Lower lobe of right lung (tissue), 2 donors: ENCODE measurements around the gene SEPTIN14. TPM values are rescaled to one million over a fixed set of nuclear protein-coding genes. Genes with fewer than 3 reads are reported as not detected.
"Not testable (repeated sequence)": the region's sequence is repeated elsewhere in the genome, so short reads cannot be mapped to it uniquely, and the experiment has no call there.

Experiments used
- ATAC-seq, 2 donors: fragments of 200-7000 bp; cut with Tn5 transposase; one replicate each; pipeline ENCODE4 v1.9.1; 2020 to 2022; ENCODE audit warnings: mild to moderate bottlenecking in 2 of 2, moderate library complexity in 2 of 2
- DNase-seq: peaks from one replicate; pipeline ENCODE4 v3.0.0-alpha.2; 2020
- H3K27ac ChIP-seq: fragments of 200-600 bp; one replicate; pipeline ENCODE4 v1.8.0; 2022
- H3K27me3 ChIP-seq: fragments of 200-600 bp; one replicate; pipeline ENCODE4 v1.8.0; 2022; ENCODE audit warnings: low read depth
- H3K36me3 ChIP-seq: fragments of 200-600 bp; one replicate; pipeline ENCODE4 v1.8.0; 2022; ENCODE audit warnings: mild to moderate bottlenecking
- H3K4me1 ChIP-seq: fragments of 200-600 bp; one replicate; pipeline ENCODE4 v1.8.0; 2022
- H3K4me3 ChIP-seq: fragments of 200-600 bp; one replicate; pipeline ENCODE4 v1.8.0; 2022; ENCODE audit warnings: mild to moderate bottlenecking
- H3K9me3 ChIP-seq: fragments of 200-600 bp; one replicate; pipeline ENCODE4 v1.8.0; 2022
- CTCF ChIP-seq: fragments of 200-600 bp; IDR thresholded peaks from one replicate; pipeline ENCODE4 v1.8.0; 2022; ENCODE audit warnings: antibody characterized with exemption, mild to moderate bottlenecking
- intact Hi-C: fragments of 100-400 bp; cut with DNase I; formaldehyde crosslinking; loops from one replicate; pipeline ENCODE4 v1.11.0; 2022
- total RNA-seq: library from RNA; stranded (reverse); fragmentation: NEBNext Ultra II Directional; extraction: Animal tissue kit (Norgen Biotek cat#: 25700); gene quantifications from one replicate; pipeline ENCODE4 v1.2.1, GENCODE V29; 2021
- donor health status: DM: no; HTN: yes; CAD: no; lungs with severe emphysema.

SEPTIN14 gene
- total RNA-seq, 1 donor from 2014 or later = not detected

- ATAC-seq = no peak
- intact Hi-C loops = no loop called here
- TF ChIP-seq CTCF = no peak
Observed at GRCh38 chr7:55838595-55838994, 24.0 kb downstream of the SEPTIN14 start.

GRCh38 chr7:55827577-55827976 is 35.0 kb downstream of the SEPTIN14 start:
- peaks cover 30% of the 10 kb centered on the region for H3K9me3 ChIP-seq
- H3K36me3 ChIP-seq = no peaks in the 10 kb centered on the region
- TF ChIP-seq CTCF = no peak
- H3K4me1 ChIP-seq = no peaks in the 10 kb centered on the region
- H3K4me3 ChIP-seq = no peak overlapping the region
- no peak for DNase-seq
- intact Hi-C loops = no loop called here
- H3K27me3 ChIP-seq = no peaks in the 10 kb centered on the region
- H3K27ac ChIP-seq = no peak overlapping the region
- ATAC-seq = no peak

More at GRCh38 chr7:55838595-55838994, 24.0 kb downstream of the SEPTIN14 start:
- Histone ChIP-seq H3K9me3 (no peaks in the 10 kb centered on the region), H3K4me3 (no peak overlapping the region), H3K36me3 (no peaks in the 10 kb centered on the region), H3K27ac (no peak overlapping the region), H3K27me3 (no peaks in the 10 kb centered on the region), H3K4me1 (no peaks in the 10 kb centered on the region)
- DNase-seq = no peak

- no peaks in the 10 kb centered on the region for H3K4me1 ChIP-seq
Observed at GRCh38 chr7:55818686-55819085, 43.9 kb downstream of the SEPTIN14 start.

GRCh38 chr7:55797260-55797659 is 65.3 kb downstream of the SEPTIN14 start:
- H3K4me3 ChIP-seq, intact Hi-C loops, H3K27ac ChIP-seq, H3K4me1 ChIP-seq, DNase-seq, H3K36me3 ChIP-seq, H3K27me3 ChIP-seq, ATAC-seq: not testable (repeated sequence)
- peaks cover 16% of the 10 kb centered on the region for H3K9me3 ChIP-seq

More at GRCh38 chr7:55818686-55819085, 43.9 kb downstream of the SEPTIN14 start:
- DNase-seq (no peak), ATAC-seq (no peak)
- TF ChIP-seq CTCF = no peak
- Histone ChIP-seq H3K27me3 (no peaks in the 10 kb centered on the region), H3K9me3 (peaks cover 16% of the 10 kb centered on the region), H3K27ac (no peak overlapping the region), H3K4me3 (no peak overlapping the region), H3K36me3 (no peaks in the 10 kb centered on the region)
- intact Hi-C loops = no loop called here

- no peaks in the 10 kb centered on the region for H3K36me3 ChIP-seq
- H3K27me3 ChIP-seq = no peaks in the 10 kb centered on the region
- no peaks in the 10 kb centered on the region for H3K4me1 ChIP-seq
- intact Hi-C loops = no loop called here
- H3K4me3 ChIP-seq = no peak overlapping the region
- no peak for TF ChIP-seq CTCF
- DNase-seq = no peak
- peaks cover 16% of the 10 kb centered on the region for H3K9me3 ChIP-seq
- ATAC-seq = no peak
- no peak overlapping the region for H3K27ac ChIP-seq
Observed at GRCh38 chr7:55794527-55794926, 68.0 kb downstream of the SEPTIN14 start.

GRCh38 chr7:55792048-55792447 is 70.5 kb downstream of the SEPTIN14 start:
- peaks cover 5% of the 10 kb centered on the region for H3K9me3 ChIP-seq
- DNase-seq = no peak
- no peaks in the 10 kb centered on the region for H3K27me3 ChIP-seq
- ATAC-seq = no peak
- no peaks in the 10 kb centered on the region for H3K36me3 ChIP-seq
- H3K4me1 ChIP-seq = no peaks in the 10 kb centered on the region
- no peak overlapping the region for H3K27ac ChIP-seq
- no peak overlapping the region for H3K4me3 ChIP-seq
- intact Hi-C loops = no loop called here
- TF ChIP-seq CTCF = no peak
